Islet precursor cell (in vitro differentiated cells): ENCODE results near the gene HOXB5.

ENCODE experiments used
- DNase-seq: peaks from one replicate; pipeline ENCODE4 v3.0.0-alpha.2; 2018

HOXB5 gene

DNA sequence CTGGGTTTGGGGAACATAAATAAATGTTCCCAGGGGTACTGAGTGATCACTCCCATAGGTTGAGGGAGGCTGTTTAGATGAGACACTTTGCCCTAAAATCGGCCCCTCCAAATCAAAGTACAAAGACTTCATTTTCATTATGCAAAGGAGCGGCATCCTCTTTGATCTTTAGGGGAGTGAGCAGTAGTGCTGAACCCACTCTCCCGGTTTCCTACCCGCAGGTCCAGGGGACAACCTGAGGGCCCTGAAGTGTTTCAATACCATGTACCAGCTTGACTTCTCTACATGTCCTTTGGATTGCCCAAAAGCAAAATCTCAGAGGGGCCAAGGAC lies 7.6 kb upstream of the HOXB5 start:
- DNase-seq: no peak

DNA sequence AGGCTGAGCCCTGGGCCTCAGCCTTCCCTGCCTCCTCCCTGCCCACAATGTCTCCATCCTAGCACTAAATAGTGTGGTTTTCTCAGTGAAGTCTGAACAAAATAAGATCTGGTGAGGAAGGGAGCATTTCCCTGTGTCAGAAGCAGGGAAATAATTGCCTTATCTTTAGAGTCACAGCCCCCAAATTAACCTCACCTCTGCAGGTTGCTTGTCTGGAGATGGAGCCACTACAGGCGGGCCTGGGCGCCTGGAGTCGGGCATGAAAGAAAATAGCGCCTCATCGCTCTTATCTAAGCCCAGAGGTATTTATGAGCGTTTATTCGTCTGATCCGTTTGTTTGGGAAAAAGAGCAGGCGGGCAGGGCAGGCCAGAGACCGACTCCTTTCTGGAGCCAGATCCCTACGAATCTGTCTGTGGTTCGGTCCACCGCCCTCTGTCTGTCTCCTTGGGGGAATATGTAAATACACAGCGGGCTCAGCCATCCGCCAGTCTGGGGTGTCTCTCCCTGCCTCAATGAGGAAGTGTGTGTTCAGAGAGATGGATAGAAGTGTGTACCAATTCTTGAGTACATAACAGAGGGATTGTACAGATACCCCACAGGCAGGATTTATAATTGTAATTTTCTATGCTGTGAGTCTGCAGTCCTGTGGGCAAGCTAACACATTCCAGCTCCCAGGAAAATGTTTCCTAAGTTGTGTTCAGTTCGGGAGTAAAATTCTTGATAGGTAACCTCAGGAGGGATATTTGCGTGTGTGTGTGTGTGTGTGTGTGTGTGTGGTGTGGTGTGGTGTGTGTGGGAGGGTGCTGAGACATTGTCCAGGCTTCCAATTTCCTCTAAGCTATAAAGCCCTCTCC lies 6.9 kb upstream of the HOXB5 start:
- DNase-seq: peak; percentile 97

DNA sequence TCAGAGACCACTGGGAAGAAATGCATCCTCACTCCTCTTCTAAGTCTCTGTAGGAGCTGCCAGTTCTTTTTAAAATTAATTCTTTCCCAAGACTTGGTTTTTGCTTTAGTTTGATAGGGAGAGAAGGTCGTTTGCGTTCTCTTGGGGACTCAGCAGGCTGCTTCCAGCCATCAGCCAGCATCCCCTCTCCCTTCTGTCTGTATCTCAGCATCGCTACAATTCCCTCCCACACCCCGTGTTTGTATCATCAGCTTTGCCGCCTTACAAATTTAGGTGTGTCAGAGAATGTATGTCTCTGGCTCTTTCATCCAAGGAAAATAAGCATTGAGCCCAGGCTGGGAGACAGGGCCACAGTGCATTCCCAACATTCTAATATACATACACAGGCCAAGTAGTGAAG lies 5.8 kb upstream of the HOXB5 start:
- no peak for DNase-seq

DNA sequence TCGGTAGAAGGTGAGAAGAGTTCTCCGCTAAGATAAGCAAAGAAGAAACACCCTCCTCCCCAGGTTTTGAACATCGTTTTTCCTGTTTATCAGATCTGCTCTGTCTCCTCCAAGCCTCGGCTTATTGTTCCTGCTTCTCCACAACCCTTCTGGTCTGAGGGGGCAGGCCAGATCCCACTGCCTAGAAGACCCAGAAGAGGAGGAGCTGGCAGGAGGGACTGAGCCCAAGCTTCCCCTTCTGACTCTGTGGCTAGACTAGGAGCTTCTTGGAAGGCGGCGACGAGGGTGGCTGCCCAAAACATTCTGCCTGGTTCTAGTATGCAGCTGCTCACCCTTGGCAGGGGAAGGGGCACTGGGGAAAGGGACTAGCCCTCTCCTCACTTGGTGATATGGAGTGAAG lies 5.2 kb upstream of the HOXB5 start:
- peak; percentile 79 for DNase-seq

DNA sequence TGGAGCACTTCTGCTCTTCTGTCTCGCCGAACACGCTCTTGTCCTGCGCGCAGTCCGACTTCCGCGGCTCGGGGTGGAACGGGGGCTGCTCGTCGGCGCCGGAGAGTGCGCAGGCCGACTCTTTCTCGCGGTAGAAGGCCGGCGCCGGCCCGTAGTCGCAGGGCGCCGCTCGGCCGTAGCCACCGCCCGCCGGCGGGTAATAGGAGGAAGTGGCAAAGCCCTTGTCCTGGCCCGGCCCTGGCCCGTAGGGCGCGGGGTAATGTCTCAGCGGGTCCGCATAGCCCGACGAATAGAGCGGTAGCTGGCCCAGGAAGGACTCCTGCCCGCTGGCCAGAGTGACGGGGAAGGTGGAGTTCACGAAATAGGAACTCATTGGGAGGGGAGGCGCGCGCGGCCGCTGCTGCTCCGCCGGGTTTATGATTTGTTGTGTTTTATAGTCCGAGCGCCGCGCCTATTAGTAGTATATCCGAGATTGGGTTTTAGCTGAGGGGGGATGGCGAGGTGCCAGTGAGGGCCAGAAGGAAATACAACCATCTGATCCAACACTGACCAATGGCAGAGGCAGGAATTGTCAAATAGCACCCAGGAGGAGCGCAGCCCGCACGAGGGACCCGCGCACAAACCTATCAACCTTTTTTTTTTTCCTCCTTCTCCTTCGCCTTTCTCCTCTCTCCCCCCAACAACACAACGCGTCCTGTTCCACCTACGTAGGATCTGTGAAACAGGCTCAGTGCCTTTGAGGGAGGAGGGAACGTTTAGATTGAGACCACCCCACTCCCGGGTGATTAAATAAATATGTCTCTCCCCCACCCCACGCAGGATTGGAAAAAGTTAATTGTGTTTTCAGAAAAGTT lies 4.4 kb upstream of the HOXB5 start:
- DNase-seq: peak; percentile 82

DNA sequence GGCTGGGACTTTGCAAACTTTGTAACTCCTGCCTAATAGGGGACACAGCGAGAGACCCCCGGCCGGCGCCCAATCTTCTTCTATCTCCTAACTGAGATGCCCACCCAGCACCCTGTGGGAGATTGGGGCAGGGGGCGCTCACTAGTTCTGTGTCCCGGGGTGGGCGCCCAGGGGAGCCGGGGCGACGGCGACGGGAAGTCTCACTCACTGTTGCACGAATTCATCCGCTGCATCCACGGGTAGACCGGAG lies 3.9 kb upstream of the HOXB5 start:
- no peak for DNase-seq

DNA sequence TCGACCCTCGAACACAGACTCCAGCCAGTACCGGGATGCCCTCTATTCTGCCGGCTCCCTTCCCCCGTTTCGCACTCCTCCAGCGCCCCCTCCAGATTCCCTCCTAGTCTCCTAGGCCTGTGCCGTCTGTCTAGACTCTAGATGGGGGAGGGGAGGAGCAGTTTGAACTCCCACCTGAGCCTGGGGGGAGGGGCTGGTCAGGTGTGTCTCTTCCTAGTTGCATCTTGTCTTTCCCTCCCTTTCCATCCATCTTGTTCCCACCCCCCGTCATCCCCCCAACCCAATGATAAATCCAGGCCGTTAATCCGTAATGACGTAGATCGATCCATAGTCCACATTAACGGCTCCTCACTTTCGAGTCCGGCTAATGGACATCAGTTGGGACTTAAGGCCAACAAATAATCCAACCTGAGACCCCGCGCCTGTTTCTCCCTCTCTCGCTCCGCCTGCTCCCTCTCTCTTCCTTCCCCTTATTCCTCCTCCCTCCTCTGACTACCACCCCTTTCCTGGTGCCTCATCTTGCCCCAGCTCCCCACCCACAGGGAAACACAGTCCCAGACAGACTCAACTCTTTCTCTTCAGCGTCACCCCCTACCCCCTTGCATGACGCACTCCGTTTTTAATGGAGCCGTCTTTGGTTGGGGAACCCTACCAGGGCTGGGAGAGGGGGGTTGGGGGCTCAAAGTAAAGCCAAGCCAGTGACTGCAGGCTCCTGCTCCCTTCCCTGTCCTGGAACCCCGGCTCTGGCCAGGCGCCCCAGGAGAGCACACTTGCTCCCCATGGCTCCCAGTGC lies 3.4 kb upstream of the HOXB5 start:
- DNase-seq: peak; percentile 71

DNA sequence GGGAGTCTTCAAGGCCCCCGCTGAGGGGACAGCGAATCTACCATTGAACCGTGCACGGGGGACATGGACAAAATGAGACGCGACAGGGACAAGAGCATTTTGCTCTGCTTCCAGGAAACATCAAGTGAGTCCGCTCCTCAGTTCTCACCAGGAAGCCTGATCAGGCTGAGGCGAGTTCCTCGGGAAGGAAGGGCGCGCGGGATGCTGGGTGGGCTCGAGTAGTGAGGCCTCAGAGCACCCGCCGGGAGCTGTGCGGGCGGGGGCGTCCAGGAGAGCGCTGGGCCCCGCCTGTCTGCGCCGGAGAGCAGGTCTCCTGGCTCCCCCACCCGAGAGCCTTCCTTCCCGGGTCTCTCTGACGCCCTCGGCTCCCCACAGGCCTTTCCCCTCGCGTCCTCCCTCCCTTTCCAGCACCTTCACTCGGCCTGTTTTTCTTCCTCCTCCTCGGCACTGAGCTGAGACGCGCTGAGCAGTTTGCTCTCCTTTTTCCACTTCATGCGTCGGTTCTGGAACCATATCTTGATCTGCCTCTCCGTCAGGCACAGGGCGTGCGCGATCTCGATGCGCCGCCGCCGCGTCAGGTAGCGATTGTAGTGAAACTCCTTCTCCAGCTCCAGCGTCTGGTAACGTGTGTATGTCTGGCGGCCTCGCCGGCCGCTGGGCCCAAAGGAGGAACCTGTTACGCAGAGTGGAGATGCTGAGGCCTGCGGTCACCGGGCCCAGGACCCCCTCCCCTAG lies 2.6 kb upstream of the HOXB5 start:
- peak; percentile 84 for DNase-seq

DNA sequence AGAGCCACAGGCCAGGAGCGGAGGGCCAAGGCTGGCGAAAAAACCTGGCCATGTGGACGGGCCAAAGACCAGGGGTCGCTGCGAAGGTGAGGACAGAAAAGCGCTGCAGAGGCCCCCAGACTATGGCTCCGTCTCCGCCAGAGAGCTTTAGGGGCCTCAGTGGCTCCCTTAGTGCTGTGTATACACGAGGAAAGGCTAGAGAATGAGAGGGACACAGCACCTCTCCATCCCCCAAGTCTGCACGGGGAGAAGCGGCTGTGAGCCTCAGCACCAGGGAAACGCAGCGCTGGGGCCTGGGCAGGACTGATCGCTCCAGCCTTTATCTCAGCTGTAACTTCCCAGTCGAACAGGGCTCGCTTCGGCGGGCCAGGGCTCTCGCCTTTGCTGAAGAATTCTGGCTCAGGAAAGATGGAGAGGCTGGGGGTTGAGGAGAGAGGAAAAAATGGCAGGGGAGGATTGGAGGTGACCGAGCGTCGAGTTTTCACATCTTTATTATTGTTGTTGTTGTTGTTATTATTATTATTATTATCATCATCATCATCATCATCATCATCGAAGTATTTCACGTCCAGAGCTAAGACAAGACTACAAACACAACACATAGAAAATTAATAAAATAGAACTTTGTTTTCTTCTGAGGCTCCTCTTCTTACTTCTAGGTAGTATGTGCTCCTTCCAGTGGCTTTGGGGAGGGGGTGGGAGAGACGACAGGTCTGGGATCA lies 1.9 kb upstream of the HOXB5 start:
- DNase-seq: peak; percentile 71

DNA sequence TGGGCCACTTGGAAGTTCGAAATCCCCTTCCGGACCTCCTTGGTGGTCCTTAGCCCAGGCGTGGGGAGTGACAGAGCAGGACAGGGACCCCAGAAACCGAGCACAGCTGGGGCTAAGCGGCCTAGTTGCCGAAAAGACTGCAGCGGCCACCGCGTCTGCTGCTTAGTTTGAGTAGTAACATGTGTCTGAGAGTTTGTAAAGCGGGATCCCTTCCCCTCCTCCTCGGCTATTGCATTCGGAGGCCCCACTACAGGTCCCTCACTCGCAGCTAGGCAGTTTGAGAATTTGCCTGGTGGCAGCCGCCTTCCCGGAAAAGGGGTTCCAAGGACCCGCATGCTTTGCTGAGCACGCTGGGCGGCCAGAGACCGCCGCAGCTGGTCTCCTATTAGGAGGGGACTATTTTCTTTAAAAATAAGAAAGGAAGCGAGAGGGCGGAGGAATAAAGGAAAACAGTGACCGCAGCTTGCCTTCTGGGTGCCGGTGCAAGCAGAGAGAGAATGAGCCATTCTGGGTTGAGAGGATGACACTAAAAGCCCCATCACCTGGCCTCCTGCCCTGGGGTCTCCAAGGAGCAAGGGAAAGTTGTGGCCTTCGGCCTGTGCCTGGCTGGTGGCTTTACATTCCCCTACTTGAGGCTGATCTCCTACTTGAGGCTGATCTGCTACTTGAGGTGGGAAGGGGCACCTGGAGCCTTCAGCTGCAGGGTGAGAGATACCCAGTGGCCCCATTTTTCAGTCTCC lies 1.1 kb upstream of the HOXB5 start:
- DNase-seq: peak; percentile 77

DNA sequence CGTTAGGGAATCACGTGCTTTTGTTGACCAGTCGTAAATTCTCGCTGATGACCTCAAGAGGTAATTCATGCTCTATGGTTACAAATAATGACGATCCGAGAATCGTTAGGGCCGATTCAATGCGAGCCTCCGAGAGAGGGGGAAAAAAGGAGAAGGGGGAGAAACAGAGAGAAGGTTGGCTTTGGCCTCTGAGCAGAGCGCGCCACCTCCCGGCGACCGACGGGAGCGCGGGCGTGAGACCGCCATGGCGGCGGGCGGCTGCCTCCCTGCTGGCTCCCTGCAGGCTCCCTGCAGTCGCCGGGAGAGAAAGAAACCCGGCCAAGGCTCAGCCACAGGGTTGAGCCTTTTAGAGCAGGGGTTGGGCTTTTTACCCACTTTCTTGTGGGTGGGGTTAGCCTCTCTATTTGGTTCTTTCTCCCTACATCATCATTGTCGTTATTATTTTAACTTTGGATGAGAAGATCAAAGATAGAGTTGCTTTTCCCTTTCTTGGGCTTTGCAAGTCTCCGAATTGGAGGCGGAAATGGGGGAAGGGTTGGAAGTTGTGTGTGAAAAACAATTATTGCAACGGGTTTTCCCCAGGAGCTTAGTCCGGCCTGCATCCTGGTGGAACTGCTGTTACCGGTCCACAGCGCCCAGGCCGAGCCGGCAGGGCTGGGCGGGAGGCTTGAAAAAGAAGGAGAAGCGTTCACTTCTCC lies 410 bp upstream of the HOXB5 start:
- DNase-seq: peak; percentile 98

DNA sequence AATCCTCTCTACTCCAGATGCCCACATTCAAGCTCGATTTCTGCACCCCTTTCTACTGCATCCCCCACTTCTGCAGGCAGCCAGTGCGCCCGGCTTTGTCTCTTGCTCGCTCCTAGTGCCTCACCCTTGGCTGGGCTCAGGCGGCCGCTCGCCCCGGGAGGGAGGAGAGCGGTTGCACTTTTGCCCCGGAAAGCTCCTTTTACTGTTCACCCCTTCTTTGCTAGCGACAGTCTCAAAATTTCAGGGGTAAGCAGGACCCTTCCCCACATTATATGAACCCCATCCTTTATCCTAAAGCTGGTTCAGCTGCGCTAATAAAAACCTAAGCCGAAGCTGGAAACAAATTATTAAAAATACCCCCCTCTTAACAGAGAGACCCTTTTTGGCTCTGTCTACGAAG lies 1.0 kb downstream of the HOXB5 start:
- DNase-seq: no peak

DNA sequence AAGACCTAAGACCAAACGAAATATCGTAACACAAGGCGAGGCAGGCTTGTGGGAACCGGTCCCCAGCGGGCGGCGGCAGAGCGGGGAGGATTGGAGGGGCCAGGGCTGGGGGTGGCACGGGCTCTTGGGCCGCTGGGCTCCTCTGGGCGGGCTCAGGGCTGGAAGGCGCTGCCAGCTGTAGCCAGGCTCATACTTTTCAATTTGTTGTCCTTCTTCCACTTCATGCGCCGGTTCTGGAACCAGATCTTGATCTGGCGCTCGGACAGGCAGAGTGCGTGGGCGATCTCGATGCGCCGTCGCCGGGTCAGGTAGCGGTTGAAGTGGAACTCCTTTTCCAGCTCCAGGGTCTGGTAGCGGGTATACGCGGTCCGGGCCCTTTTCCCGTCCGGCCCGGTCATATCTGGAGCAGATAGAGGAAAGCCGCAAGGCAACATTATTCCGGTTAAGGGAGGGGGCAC lies 1.5 kb downstream of the HOXB5 start:
- DNase-seq: peak; percentile 71

DNA sequence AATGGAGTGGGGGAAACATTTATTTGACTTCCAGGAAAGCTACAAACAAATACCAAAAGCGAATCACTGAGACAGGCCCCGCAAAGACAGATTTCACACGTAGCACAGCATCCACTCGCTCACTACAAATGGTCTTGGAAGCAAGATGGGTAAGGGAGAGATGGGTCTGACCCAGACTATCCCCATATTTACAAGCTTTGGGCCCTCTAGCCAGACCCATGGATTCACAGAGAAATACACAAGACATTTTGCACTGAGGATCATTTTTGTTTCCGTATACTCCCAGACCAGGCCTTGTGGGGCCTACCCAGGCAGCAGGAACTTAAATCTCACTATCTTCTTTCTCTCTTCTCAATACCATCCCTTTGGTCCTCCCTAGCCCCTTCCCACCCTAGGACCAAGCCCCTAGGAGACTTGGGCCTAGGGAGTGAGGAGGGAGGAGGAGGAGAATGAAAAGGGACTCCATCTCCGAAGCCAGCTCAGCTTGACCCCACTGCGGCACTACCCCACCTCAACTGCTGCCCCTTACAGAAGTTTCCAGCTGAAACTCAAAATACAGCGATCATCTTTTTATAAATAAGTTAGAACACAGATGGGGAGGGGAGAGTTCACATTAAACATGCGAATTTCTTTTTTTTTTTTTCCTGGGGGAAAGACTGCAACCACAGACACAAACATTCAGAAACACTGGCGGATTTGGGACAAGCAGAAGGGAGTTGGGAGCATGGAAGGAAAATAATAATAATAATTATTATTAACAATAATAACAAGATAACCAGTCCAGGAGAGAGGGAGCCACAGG lies 2.1 kb downstream of the HOXB5 start:
- no peak for DNase-seq

DNA sequence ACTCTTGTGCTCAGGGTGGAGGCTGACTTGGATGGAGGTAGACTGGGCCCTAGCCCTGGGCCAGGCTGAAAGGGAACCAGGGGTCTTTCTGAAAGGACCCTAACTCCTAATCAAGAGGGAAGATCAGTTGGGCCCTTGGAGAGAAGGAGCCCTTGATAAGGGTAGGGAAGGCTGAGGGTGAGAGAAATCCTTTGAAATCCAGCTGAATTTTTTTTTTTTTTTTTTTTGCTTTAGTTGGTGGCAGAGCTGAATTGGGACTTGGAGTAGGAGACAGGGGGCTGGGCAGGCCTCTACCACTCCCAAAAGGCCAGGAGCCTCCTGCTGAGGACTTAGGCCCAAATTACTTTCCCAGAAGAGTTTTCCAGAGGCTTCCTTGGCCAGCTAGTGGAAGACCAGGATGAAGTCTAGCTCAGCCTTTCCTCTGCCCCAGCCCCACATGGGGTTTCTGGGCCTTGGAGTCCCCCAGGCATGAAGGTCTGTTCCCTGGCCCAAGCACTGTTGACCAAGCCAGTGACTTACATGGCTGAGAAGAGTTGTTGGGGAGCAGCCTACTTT lies 2.9 kb downstream of the HOXB5 start:
- peak; percentile 58 for DNase-seq

DNA sequence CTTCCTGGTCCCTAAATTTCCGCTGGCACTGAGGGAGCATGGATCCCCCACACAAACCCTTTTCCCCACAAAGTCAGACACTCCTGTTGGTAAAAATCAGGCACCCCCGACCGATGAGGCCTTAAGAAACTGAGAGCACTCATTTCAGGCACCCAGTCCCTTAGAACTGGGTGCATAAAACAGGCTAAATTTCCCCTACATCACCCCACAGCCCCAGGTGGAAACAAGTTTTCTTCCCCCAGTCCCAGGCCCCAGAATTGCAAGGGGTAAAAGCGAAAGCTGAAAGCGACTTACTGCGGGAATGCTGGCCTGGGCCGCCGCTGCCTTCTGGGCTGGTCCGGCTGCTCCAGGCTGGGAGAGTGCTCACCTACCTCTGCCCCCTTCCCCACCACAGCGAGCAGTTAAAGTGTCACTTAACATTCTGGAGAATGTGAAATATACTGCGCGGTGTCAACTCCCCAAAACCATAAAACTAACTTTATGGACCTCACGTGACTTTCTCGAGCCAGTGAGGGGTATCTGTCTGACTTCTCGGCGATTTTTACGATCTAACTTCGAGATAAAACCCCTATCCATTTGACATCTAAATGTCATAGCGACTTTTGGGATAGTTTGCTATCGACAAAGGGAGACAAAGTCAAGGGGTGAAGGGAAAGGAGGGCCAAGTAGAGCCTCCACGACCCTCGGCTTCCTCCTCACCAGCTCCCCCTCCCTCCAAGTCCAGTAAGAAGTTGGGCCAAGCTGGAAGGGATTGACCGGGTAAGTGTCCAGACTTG lies 3.6 kb downstream of the HOXB5 start, which contains the start of gene HOXB3:
Gene HOXB3, minus strand, starts transcription at position 411 of the 776 bp plus-strand sequence. CDS start 37,767 bp downstream, outside the sequence.
- DNase-seq: peak; percentile 84

DNA sequence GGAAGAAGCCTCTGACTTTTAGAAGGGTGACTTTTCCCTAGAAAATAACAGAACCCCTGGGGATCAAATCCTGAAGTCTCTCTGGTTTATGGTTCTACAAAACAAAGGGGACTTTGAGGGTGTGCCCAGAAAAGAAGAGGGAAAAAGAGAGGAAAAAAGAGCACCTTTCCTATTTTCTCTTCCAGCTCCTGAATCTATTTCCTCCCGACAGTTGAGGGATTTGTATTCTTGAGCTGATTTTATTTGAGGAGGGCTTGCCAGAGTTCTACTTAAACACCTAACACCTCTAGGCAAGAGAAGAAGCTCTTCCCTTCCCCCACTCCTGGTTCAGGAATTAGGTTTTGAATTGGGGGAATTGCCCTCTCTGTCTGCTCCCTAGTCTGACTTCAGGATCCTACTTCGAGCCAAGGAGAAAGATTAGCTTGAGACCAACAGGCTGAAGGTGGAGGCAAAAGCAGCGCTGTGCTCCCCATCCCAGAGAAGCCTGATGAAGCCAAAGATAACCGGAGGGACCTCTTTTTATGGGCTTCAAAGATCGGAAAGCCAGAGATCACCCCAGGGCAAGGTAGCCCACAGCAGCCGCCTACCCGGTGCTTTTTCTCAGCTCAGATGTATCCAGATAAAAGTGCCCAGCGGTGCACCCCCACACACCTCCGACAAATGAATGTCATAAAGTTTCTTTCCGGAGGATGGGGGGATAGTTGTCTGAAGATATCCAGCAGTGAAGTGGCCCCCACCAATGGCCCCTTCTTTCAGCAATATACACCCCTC lies 4.3 kb downstream of the HOXB5 start:
- no peak for DNase-seq

DNA sequence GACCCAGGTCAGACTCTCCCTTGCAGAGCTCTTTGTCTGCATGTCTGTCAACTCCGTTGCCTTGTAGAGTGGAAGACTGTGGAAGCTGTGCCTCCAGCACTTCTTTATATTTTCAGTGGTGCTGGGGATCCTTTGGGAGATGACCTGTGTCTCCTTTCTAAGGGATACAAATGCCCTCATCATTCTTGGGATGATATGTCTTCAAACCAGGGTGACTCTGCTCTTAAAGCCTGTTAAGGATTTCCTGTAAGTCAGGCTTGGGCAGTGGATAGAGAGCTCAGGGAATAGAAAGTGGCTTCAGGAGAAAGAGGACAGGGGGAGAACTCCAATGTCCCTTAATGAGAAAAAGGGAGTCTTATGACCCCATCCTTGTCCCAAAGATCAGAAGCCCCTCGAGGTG lies 5.1 kb downstream of the HOXB5 start:
- DNase-seq: no peak
